ENCODE results near the gene ATP10A. TPM values are rescaled to one million over a fixed set of nuclear protein-coding genes. Genes with fewer than 3 reads are reported as not detected.

Gene ATP10A
- polyA plus RNA-seq, 1 of the 3 experiments (the other 2 are of a cell fraction): not detected

DNA sequence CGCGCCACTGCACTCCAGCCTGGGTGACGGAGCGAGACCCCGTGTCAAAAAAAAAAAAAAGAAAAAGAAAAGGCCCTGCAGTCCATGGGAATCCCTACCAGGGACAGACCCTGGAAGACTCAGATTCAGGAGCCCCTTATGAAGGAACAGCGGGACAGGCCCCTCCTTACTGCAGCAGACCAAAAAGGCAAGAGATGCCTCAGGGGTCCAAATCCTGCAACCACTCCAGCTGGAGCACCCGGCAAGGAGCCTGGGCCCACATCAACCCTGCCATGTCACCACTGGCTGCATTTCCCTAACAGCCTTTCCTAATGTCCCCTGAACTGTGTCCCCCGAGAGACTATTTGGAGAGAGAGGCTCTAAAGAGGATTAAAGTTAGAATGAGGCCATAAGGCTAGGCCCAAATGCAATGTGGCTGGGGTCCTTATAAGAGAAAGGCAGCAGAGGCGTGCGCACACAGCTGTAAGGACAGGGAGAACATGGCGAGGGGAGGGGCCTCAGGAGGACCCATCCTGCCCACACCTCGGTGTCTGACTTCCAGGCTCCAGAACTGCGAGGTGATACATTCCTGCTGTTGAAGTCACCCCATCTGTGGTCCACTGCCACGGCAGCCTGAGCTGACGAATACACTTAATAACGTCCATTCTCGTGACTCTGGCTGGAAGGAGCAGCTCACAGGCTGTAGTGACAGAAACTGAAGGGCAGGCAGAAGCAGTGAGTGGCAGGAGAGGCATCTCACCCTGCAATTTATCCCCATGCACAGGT lies 78.1 kb downstream of the ATP10A start:
- CTCF ChIA-PET: no interaction called here

DNA sequence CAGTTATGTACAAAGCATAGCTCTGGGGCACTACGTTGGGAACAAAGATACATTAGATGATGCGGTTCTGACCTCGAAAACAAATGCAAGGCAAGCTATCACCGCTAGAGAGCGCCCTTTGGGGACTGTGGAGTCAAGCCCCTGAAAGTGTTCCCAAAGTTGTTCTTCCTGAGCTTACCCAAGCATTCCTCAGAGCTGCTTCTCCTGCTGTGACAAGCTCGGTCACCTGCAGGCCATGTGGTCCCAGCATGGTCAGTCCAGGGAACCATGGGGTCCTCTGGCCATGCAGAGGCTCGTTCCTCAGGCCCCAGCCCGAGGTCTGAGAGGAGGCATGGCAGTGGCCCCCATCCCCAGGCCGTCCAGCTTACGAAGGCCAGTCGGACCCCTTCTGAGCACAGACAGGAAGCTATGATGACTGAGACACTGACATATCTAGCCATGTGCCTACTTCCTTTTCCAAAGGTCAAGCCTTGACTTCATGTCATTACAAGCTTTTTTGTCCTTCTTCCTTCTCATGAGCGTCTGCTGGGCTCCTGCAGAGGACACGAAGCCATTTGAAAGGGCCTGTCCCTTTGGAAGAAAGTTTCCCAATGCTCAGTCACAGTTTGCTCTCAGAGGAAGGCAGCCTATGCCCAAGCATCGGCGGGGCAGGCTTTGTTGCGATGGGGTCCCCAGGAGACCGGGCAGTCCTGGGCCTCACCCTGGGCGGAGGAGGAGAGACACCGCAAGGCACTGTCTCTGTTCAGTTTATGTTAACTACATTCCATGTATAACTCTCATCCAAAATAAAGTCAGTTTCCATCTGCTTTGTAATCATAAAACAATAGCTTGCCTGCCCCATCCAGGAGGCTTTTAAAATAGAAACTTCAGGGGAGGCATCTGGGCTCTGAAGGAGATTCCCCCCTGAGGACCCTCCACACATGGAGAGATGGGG lies 79.3 kb downstream of the ATP10A start:
- Histone ChIP-seq H3K9me3 (no peaks in the 10 kb centered on the region), H3K36me3 (replicated peaks in 1 of 2; ENCODE audit: control insufficient read depth in 1 of 2, insufficient read depth in 2 of 2, low read length in 1 of 2) (no peaks in the 10 kb centered on the region), H3K27me3 (ENCODE audit: insufficient read depth) (no peaks in the 10 kb centered on the region), H3K4me3 (ENCODE audit: low read depth in 2 of 2, low read length in 1 of 2) (no peak overlapping the region), H3K9ac (no peak overlapping the region), H3F3A (replicated peaks; ENCODE audit: insufficient read depth) (no peaks in the 10 kb centered on the region), H3K27ac (ENCODE audit: low read depth in 2 of 2, low read length in 1 of 2) (no peak overlapping the region), H4K20me1 (ENCODE audit: insufficient read depth) (no peaks in the 10 kb centered on the region), H3K79me2 (ENCODE audit: insufficient read depth) (no peaks in the 10 kb centered on the region), H3K4me2 (no peak overlapping the region), H2AFZ (ENCODE audit: low read depth) (no peak overlapping the region), H3K9me2 (no peaks in the 10 kb centered on the region), H3K4me1 (ENCODE audit: control insufficient read depth in 1 of 2, insufficient read depth in 2 of 2, low read depth in 1 of 2, low read length in 1 of 2) (no peaks in the 10 kb centered on the region)
- ChIA-PET CTCF (interaction anchor here (1.3 kb wide), 1 partner anchor 150 kb away, joined by 7 read pairs; no protein-coding TSS in a partner anchor), POLR2A (no interaction called here)
- TF ChIP-seq, protein P1, sequence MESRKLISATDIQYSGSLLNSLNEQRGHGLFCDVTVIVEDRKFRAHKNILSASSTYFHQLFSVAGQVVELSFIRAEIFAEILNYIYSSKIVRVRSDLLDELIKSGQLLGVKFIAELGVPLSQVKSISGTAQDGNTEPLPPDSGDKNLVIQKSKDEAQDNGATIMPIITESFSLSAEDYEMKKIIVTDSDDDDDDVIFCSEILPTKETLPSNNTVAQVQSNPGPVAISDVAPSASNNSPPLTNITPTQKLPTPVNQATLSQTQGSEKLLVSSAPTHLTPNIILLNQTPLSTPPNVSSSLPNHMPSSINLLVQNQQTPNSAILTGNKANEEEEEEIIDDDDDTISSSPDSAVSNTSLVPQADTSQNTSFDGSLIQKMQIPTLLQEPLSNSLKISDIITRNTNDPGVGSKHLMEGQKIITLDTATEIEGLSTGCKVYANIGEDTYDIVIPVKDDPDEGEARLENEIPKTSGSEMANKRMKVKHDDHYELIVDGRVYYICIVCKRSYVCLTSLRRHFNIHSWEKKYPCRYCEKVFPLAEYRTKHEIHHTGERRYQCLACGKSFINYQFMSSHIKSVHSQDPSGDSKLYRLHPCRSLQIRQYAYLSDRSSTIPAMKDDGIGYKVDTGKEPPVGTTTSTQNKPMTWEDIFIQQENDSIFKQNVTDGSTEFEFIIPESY (IDR thresholded peaks at IDR 0.05; ENCODE audit: borderline replicate concordance, low read depth): no peak
- no peak for TF ChIP-seq MXI1 (IDR thresholded peaks at IDR 0.05; ENCODE audit: low read depth, low read length)
- no peak for TF ChIP-seq YY1 (IDR thresholded peaks at IDR 0.05; ENCODE audit: low read depth)
- no peak for TF ChIP-seq FOSL2 (IDR thresholded peaks at IDR 0.05; ENCODE audit: borderline replicate concordance, low read depth)
- TF ChIP-seq, protein P2, sequence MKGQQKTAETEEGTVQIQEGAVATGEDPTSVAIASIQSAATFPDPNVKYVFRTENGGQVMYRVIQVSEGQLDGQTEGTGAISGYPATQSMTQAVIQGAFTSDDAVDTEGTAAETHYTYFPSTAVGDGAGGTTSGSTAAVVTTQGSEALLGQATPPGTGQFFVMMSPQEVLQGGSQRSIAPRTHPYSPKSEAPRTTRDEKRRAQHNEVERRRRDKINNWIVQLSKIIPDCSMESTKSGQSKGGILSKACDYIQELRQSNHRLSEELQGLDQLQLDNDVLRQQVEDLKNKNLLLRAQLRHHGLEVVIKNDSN (IDR thresholded peaks at IDR 0.05; ENCODE audit: borderline replicate concordance, low read depth): no peak
- no peak for TF ChIP-seq GABPA (IDR thresholded peaks at IDR 0.05; ENCODE audit: low read depth)
- TF ChIP-seq, protein P3, sequence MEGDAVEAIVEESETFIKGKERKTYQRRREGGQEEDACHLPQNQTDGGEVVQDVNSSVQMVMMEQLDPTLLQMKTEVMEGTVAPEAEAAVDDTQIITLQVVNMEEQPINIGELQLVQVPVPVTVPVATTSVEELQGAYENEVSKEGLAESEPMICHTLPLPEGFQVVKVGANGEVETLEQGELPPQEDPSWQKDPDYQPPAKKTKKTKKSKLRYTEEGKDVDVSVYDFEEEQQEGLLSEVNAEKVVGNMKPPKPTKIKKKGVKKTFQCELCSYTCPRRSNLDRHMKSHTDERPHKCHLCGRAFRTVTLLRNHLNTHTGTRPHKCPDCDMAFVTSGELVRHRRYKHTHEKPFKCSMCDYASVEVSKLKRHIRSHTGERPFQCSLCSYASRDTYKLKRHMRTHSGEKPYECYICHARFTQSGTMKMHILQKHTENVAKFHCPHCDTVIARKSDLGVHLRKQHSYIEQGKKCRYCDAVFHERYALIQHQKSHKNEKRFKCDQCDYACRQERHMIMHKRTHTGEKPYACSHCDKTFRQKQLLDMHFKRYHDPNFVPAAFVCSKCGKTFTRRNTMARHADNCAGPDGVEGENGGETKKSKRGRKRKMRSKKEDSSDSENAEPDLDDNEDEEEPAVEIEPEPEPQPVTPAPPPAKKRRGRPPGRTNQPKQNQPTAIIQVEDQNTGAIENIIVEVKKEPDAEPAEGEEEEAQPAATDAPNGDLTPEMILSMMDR (IDR thresholded peaks at IDR 0.05): 0 out of 2 replicates have a peak, but pooled peaks have one; percentile 11
- WGBS (ENCODE audit: low lambda C conversion rate): 39% methylated on average over 12 of the region's 19 CpGs
- no peak for DNase-seq

More for the DNA sequence above, 78.1 kb downstream of the ATP10A start:
- Histone ChIP-seq H3K79me2 (ENCODE audit: insufficient read depth) (no peaks in the 10 kb centered on the region), H3K36me3 (replicated peaks in 1 of 2; ENCODE audit: control insufficient read depth in 1 of 2, insufficient read depth in 2 of 2, low read length in 1 of 2) (no peaks in the 10 kb centered on the region), H3K4me2 (no peak overlapping the region), H2AFZ (ENCODE audit: low read depth) (no peak overlapping the region), H3K27me3 (ENCODE audit: insufficient read depth) (no peaks in the 10 kb centered on the region), H3K9ac (no peak overlapping the region), H3K9me2 (no peaks in the 10 kb centered on the region), H3K4me1 (ENCODE audit: control insufficient read depth in 1 of 2, insufficient read depth in 2 of 2, low read depth in 1 of 2, low read length in 1 of 2) (no peaks in the 10 kb centered on the region), H3K9me3 (no peaks in the 10 kb centered on the region), H3F3A (replicated peaks; ENCODE audit: insufficient read depth) (no peaks in the 10 kb centered on the region), H3K27ac (ENCODE audit: low read depth in 2 of 2, low read length in 1 of 2) (no peak overlapping the region), H3K4me3 (ENCODE audit: low read depth in 2 of 2, low read length in 1 of 2) (no peak overlapping the region), H4K20me1 (ENCODE audit: insufficient read depth) (no peaks in the 10 kb centered on the region)
- TF ChIP-seq, protein P4, sequence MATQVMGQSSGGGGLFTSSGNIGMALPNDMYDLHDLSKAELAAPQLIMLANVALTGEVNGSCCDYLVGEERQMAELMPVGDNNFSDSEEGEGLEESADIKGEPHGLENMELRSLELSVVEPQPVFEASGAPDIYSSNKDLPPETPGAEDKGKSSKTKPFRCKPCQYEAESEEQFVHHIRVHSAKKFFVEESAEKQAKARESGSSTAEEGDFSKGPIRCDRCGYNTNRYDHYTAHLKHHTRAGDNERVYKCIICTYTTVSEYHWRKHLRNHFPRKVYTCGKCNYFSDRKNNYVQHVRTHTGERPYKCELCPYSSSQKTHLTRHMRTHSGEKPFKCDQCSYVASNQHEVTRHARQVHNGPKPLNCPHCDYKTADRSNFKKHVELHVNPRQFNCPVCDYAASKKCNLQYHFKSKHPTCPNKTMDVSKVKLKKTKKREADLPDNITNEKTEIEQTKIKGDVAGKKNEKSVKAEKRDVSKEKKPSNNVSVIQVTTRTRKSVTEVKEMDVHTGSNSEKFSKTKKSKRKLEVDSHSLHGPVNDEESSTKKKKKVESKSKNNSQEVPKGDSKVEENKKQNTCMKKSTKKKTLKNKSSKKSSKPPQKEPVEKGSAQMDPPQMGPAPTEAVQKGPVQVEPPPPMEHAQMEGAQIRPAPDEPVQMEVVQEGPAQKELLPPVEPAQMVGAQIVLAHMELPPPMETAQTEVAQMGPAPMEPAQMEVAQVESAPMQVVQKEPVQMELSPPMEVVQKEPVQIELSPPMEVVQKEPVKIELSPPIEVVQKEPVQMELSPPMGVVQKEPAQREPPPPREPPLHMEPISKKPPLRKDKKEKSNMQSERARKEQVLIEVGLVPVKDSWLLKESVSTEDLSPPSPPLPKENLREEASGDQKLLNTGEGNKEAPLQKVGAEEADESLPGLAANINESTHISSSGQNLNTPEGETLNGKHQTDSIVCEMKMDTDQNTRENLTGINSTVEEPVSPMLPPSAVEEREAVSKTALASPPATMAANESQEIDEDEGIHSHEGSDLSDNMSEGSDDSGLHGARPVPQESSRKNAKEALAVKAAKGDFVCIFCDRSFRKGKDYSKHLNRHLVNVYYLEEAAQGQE (IDR thresholded peaks at IDR 0.05; ENCODE audit: low read depth, low read length): no peak
- no peak for TF ChIP-seq FOSL2 (IDR thresholded peaks at IDR 0.05; ENCODE audit: borderline replicate concordance, low read depth)
- no peak for TF ChIP-seq RAD21 (IDR thresholded peaks at IDR 0.05; ENCODE audit: low read length)
- TF ChIP-seq, protein P5, sequence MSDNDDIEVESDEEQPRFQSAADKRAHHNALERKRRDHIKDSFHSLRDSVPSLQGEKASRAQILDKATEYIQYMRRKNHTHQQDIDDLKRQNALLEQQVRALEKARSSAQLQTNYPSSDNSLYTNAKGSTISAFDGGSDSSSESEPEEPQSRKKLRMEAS (IDR thresholded peaks at IDR 0.05; ENCODE audit: low read depth): no peak
- TF ChIP-seq EZH2phosphoT487 (IDR thresholded peaks at IDR 0.05; ENCODE audit: borderline replicate concordance, low read depth): no peak
- no peak for TF ChIP-seq NRF1 (IDR thresholded peaks at IDR 0.05; ENCODE audit: low read depth, low read length)
- no peak for TF ChIP-seq GABPA (IDR thresholded peaks at IDR 0.05; ENCODE audit: low read depth)
- no peak for TF ChIP-seq POLR2AphosphoS5 (IDR thresholded peaks at IDR 0.05; ENCODE audit: low read depth, low read length)
- TF ChIP-seq RFX5 (IDR thresholded peaks at IDR 0.05; ENCODE audit: low read length): no peak
- POLR2A ChIA-PET: no interaction called here
- no peak for DNase-seq
- 65% methylated on average over 12 of the region's 17 CpGs for WGBS (ENCODE audit: low lambda C conversion rate)
